Stimulated activated CD4-positive, alpha-beta T cell treated with anti-CD3 and anti-CD28 coated beads, Interleukin-1b, Interleukin-23, amount 100 ng/mL, for 48 hours (primary cell): ENCODE data around the gene FAM184A.

Source experiments
- DNase-seq: peaks from one replicate; pipeline ENCODE4 v3.0.0-alpha.2; 2020

FAM184A gene

DNA sequence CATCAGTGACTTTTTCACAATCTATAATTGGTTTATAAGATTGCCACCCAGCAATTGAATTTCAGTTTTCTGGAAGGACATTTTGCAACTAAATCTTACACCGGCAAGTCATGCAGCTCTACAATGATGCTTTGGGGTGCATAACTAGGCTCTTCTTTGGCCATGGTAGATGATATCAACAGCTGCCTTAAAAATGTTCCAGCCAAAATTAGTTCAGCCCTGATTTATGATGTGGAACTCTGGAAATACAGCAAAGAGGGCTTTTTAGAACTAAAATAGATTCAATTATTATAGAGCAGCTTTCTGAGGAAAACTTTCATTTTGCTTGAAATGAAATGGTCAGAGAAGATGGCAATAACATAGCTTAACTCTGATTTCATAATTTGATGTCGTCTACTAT lies 125.1 kb downstream of the FAM184A start:
- DNase-seq: no peak

GRCh38 chr6:118952683-118953082 lies 125.8 kb downstream of the FAM184A start:
- DNase-seq: no peak

DNA sequence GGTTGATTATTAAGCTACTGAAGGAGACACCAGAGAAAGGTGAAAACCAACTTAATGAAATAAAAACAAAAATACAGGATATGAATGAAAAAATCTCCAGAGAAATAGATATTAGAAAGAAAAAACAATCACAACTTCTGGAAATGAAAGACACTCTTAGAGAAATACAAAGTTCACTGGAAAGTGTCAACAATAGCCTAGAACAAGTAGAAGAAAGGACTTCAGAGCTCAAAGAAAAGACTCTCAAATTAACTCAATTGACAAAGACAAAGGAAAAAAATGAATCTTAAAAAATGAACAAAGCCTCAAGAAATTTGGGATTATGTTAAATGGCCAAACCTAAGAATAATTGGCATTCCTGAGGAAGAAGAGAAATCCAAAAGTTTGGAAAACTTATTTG lies 133.2 kb downstream of the FAM184A start:
- DNase-seq: no peak

DNA sequence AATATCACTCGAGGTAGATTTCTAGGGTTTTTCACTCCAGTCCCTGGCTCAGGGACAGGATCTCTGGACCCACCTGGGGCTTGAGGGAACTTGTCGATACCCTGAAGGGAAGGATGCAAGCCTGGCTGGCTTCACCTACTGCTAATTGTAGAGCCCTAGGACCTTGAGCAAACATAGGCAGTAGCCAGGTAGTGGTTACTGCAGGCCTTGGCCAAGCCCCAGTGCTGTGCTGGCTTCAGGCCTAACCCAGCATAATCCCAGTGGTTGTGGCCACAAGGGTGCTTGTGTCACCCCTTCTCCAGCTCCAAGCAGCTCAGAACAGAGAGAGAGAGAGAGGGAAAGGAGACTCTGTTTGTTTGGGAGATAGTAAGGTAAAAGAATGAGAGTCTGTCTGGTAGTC lies 137.7 kb downstream of the FAM184A start:
- no peak for DNase-seq

DNA sequence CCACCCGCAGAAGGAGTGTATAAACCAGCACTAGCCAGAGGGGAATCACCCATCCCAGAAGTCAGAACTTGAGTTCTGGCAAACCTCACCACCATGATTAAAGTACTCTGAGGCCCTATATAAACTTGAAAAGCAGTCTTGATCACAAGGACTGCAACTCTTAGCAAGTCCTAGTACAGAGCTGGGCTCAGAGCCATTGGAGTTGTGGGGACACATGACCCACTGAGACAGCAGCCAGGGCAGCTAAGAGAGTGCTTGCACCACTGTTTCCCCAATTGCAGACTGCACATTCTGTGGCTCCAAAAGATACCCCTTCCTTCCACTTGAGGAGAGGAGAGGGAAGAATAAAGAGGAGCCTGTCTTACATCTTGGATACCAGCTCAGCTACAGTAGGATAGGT lies 138.8 kb downstream of the FAM184A start:
- DNase-seq: no peak

- no peak for DNase-seq
Observed at GRCh38 chr6:118935978-118936703, 142.3 kb downstream of the FAM184A start.

DNA sequence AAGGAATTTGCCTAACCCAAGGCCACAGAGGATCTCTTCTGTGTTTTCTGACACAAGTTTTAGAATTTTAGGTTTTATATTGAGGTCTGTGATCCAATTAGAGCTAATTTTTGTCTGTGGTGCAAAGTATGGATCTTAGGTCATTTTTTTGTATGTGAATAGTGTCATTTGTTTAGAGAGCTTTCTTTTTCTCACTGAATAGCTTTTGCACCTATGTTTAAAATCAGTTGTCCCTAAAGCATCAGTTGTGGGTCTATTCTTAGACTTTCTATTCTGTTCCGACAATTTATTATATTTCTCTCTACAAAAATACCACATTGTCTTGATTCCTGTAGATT lies 143.2 kb downstream of the FAM184A start:
- no peak for DNase-seq

GRCh38 chr6:118934461-118935330 lies 143.8 kb downstream of the FAM184A start, which contains the start of gene MCM9:
Gene MCM9, minus strand, starts transcription at chr6:118935159. Its CDS starts 3,436 bp downstream, at chr6:118931723.
- DNase-seq: peak; percentile 85

DNA sequence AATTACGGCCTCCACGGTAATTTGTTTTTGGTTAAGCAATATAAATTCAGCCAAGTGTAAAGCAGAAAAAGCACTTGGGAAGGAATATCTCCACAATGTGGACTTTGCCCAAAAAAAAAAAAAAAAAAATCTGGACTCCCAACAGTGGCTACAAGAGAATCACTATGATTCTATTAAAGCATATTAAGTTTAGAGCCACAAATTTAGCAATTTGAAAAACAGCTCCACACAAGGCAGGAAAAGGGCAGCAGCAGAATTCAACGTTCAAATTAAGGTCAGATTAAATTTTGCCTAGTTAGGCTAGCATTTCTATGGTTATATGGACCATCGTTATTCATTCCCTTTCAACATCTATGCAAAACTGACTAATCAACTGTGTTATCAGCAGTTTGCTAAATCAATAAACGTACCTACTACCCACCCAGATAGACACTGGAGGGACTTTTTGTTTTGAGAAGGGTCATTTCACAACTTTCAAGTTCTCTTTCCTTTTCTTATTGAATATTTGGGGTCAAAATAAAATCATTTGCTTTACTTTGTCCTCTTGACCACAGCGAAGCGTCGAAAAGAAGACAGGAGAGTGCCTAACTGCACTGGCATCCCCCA lies 144.5 kb downstream of the FAM184A start:
- no peak for DNase-seq

DNA sequence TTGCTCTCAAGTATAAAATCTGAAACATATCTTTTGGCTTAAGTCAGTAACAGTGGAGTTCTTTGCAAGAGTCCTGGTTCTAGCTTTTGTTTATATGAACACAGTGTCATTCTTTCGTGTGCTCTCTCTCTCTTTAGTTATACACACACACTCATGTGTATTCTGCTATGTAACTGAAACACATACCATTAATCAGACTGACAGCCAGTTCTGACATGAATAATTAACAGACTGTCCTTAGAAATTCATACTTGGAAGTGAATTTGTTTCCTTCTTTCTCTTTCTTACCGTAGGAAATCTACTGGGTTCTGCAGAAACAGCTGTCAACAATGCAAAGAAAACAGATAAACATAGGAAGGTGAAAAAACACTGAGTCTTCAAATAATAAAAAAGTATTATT lies 146.0 kb downstream of the FAM184A start:
- no peak for DNase-seq

DNA sequence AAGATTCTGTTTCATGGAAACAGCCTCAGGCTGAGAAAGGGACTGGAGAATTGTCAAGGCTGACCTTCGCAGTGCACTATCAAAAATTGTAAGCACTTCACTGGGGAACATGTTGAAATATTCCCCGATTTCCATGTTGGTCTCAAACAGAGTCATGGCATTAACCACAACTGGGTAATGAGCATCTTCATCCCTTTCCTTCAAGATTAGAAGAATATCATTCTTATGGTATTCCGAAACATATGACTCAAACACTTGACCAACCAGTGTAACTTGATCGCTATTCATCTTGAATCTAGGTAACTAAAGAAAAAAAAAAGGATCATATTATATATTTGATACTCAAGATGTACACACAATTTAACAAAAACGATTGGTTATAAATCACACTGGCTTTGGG lies 147.0 kb downstream of the FAM184A start:
- no peak for DNase-seq

- no peak for DNase-seq
Observed at GRCh38 chr6:118930680-118931079, 147.8 kb downstream of the FAM184A start.

DNA sequence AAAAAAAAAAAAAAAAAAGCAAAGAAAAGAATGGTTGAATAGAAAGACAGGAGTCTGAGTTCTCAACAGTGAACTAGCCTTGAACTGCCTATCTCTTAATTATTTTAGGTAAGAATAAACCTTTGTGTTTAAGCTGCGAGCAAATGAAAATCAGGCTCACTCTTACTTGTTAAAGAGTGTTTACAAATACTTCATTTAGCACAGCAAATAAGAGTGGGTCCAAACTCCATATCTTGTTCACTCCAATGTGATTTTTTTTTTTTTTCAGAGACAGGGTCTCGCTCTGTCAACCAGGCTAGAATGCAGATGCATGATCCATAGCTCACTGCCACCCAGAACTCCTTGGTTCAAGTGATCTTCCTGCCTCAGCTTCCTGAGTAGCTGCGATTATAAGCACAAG lies 155.4 kb downstream of the FAM184A start:
- DNase-seq: no peak

DNA sequence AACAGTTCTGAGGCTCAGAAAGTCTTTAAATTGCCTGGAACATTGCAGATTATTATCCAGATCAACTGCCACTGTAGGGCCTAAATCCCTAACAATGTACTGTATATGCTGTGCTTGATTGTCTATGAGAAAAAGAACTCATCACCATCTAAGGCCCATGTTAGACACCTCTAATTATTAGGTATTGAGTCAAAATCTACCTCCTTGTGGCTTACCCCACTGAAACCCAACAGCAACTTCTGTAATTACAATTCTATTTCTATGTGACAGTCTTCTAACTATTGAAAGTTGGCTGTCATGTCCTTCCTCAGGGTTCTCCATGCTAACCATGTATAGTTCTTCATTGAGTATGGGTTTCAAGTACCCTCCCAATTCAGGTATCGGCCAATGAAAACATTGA lies 157.4 kb downstream of the FAM184A start:
- DNase-seq: no peak

DNA sequence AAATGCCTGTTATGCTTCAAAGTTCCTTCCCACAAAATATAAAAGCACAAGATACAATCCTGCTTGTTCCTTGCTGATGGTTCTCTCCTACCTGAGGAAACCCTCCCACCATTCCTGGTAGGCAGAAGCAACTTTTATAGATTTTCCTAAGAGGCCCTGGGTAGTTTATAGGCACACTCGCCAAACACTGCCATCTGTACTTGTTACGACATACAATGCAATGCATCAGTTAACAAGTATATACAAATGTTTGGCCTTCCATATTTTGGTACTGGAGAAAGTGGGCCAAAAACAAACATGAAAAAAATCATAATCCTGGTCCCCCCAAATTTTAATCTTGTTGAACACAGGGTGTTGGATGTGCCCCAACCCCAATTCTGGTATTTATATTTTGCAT lies 160.1 kb downstream of the FAM184A start:
- DNase-seq: no peak

GRCh38 chr6:118917546-118918328 lies 160.7 kb downstream of the FAM184A start:
- DNase-seq: no peak

DNA sequence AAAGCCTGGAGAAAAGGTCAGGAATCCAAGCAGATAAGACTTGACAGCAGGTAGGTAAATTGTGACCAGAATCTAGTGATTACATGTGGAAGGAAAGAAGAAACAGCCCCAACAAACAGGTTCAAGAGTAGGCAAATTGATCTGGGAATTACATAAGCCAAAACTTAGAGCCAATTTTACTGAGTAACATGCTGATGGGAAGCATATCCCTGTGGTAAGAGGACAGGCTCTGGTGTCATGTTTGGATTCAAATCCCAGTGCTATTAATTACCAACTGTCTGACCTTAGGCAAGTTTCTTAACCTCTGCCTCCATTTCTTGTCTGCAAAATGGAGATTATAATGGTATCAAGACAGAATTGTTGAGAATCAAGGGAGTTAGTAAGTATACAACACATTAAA lies 163.9 kb downstream of the FAM184A start:
- DNase-seq: no peak

GRCh38 chr6:118913161-118913560 lies 165.3 kb downstream of the FAM184A start:
- no peak for DNase-seq

DNA sequence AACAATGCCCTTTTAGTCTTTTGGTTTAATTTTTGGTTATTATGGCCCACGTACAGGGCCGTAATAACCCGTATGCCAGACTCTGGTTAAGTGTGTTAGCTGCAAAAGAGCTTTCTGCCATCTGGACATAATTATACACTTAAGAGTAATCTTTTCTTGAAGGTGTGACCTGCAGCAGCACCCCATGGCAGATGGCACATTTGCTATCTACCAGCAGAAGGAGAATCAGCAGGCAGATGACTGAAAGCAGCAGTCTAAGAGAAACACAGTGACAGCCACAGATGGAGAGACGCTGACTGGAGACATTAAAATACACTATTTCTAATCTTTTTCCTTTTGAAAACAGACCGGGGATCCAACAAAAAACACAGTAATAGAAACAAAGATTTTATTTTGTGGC lies 165.8 kb downstream of the FAM184A start:
- DNase-seq: no peak
